T47D (cell line): ENCODE data around the gene NECAB2.
"Not testable (repeated sequence)": the region's sequence is repeated elsewhere in the genome, so short reads cannot be mapped to it uniquely, and the experiment has no call there.

Experiments used
- DNase-seq, 2 experiments: peaks; one replicate each; pipeline versions ENCODE4 v3.0.0 to v3.0.0-alpha.2; 2011 to 2012; ENCODE audit warnings: low read depth in 1 of 2, low spot score in 1 of 2
- JUND ChIP-seq: IDR thresholded peaks from 2 replicates; pipeline ENCODE4 v1.6.1; 2012; ENCODE audit warnings: low read depth
- in situ Hi-C: cut with HindIII; loops from 2 replicates; pipeline ENCODE4 v1.10.0; 2016; ENCODE audit warnings: low sequenced_read_pairs, low pct_unique_long_range_greater_than_20kb

Gene NECAB2

GRCh38 chr16:83940119-83940518 is 27.9 kb upstream of the NECAB2 start:
- TF ChIP-seq JUND: no peak
- peak in 1 of 2 experiments; percentile 49 for DNase-seq
- in situ Hi-C loops: no loop called here

GRCh38 chr16:83940630-83941378 is 27.2 kb upstream of the NECAB2 start:
- no peak for DNase-seq
- in situ Hi-C loops: no loop called here
- TF ChIP-seq JUND: no peak

GRCh38 chr16:83941546-83941945 is 26.5 kb upstream of the NECAB2 start:
- DNase-seq, in situ Hi-C loops: not testable (repeated sequence)

- no peak for TF ChIP-seq JUND
- in situ Hi-C loops: no loop called here
- DNase-seq: no peak
These were observed 26.0 kb upstream of the NECAB2 start for GRCh38 chr16:83942074-83942473.

- in situ Hi-C loops: no loop called here
- DNase-seq: peak in 1 of 2 experiments; percentile 78
- no peak for TF ChIP-seq JUND
These were observed 25.1 kb upstream of the NECAB2 start for GRCh38 chr16:83942815-83943515.

GRCh38 chr16:83943516-83944050 is 24.5 kb upstream of the NECAB2 start:
- TF ChIP-seq JUND: no peak
- peak in 1 of 2 experiments; percentile 65 for DNase-seq
- in situ Hi-C loops: no loop called here

- in situ Hi-C loops: no loop called here
- TF ChIP-seq JUND: no peak
- DNase-seq: no peak
These were observed 22.5 kb upstream of the NECAB2 start for GRCh38 chr16:83945587-83945986.

GRCh38 chr16:83946154-83946780 is 21.8 kb upstream of the NECAB2 start:
- no peak for TF ChIP-seq JUND
- no peak for DNase-seq

GRCh38 chr16:83946781-83947566 is 21.1 kb upstream of the NECAB2 start:
- no peak; the same call in 1 of the 2 replicates for TF ChIP-seq JUND
- in situ Hi-C loops: no loop called here
- peak in 1 of 2 experiments; percentile 98 for DNase-seq

More at GRCh38 chr16:83946154-83946780, 21.8 kb upstream of the NECAB2 start:
- in situ Hi-C loops: no loop called here

GRCh38 chr16:83947642-83948234 is 20.3 kb upstream of the NECAB2 start:
- no peak for TF ChIP-seq JUND
- DNase-seq: no peak
- in situ Hi-C loops: no loop called here

GRCh38 chr16:83948914-83949723 is 18.9 kb upstream of the NECAB2 start:
- in situ Hi-C loops: no loop called here
- no peak for TF ChIP-seq JUND
- DNase-seq: no peak
